ENCODE results near the gene TBC1D9.

TBC1D9 gene

GRCh38 chr4:140604544-140604943 lies 151.6 kb downstream of the TBC1D9 start:
- Histone ChIP-seq H3K36me3 (replicated peaks; ENCODE audit: insufficient read depth, low read length) (no peaks in the 10 kb centered on the region), H3K4me1 (ENCODE audit: low read length) (no peaks in the 10 kb centered on the region), H3K4me2 (ENCODE audit: low read depth, low read length) (no peak overlapping the region), H3K9me3 (replicated peaks; ENCODE audit: insufficient read depth, low read length) (no peaks in the 10 kb centered on the region), H2AFZ (ENCODE audit: low read length) (no peak overlapping the region), H3K79me2 (ENCODE audit: low read length) (no peaks in the 10 kb centered on the region), H3K27ac (ENCODE audit: low read length) (no peak overlapping the region), H3K9me2 (replicated peaks; ENCODE audit: insufficient read depth, low read length) (no peaks in the 10 kb centered on the region), H3F3A (ENCODE audit: insufficient read depth, low read length) (no peaks in the 10 kb centered on the region), H3K4me3 (ENCODE audit: low read length) (no peak overlapping the region), H4K20me1 (ENCODE audit: insufficient read depth, low read length) (no peaks in the 10 kb centered on the region), H3K27me3 (replicated peaks; ENCODE audit: insufficient read depth, low read length) (no peaks in the 10 kb centered on the region), H3K9ac (ENCODE audit: low read length) (no peak overlapping the region)
- no peak for DNase-seq
- TF ChIP-seq CTCF (IDR thresholded peaks at IDR 0.05; ENCODE audit: low read length) (no peak), EZH2phosphoT487 (IDR thresholded peaks at IDR 0.05; ENCODE audit: low read length) (no peak), EZH2 (optimal IDR thresholded peaks at IDR 0.05; ENCODE audit: low read depth, low read length) (no peak)

- no peaks in the 10 kb centered on the region for H3K79me2 ChIP-seq (ENCODE audit: low read length)
- no peak overlapping the region for H3K4me3 ChIP-seq (ENCODE audit: low read length)
- H2AFZ ChIP-seq (ENCODE audit: low read length), result no peak overlapping the region
- H3K27ac ChIP-seq (ENCODE audit: low read length), result no peak overlapping the region
- no peaks in the 10 kb centered on the region for H3K4me1 ChIP-seq (ENCODE audit: low read length)
- H3K9ac ChIP-seq (ENCODE audit: low read length), result no peak overlapping the region
- no peak overlapping the region for H3K4me2 ChIP-seq (ENCODE audit: low read depth, low read length)
- H3K36me3 ChIP-seq (replicated peaks; ENCODE audit: insufficient read depth, low read length), result no peaks in the 10 kb centered on the region
- no peaks in the 10 kb centered on the region for H3K27me3 ChIP-seq (replicated peaks; ENCODE audit: insufficient read depth, low read length)
- no peak for TF ChIP-seq EZH2phosphoT487 (IDR thresholded peaks at IDR 0.05; ENCODE audit: low read length)
- TF ChIP-seq CTCF (IDR thresholded peaks at IDR 0.05; ENCODE audit: low read length), result no peak
- TF ChIP-seq EZH2 (optimal IDR thresholded peaks at IDR 0.05; ENCODE audit: low read depth, low read length), result no peak
- H4K20me1 ChIP-seq (ENCODE audit: insufficient read depth, low read length), result no peaks in the 10 kb centered on the region
- H3K9me2 ChIP-seq (replicated peaks; ENCODE audit: insufficient read depth, low read length), result no peaks in the 10 kb centered on the region
- H3K9me3 ChIP-seq (replicated peaks; ENCODE audit: insufficient read depth, low read length), result no peaks in the 10 kb centered on the region
- no peaks in the 10 kb centered on the region for H3F3A ChIP-seq (ENCODE audit: insufficient read depth, low read length)
- DNase-seq, result no peak
Observed at GRCh38 chr4:140603286-140603685, 152.9 kb downstream of the TBC1D9 start.

GRCh38 chr4:140602714-140603113 lies 153.5 kb downstream of the TBC1D9 start:
- TF ChIP-seq EZH2phosphoT487 (IDR thresholded peaks at IDR 0.05; ENCODE audit: low read length), result no peak
- no peak for TF ChIP-seq EZH2 (optimal IDR thresholded peaks at IDR 0.05; ENCODE audit: low read depth, low read length)
- TF ChIP-seq CTCF (IDR thresholded peaks at IDR 0.05; ENCODE audit: low read length), result no peak
- no peaks in the 10 kb centered on the region for H3F3A ChIP-seq (ENCODE audit: insufficient read depth, low read length)
- H3K36me3 ChIP-seq (replicated peaks; ENCODE audit: insufficient read depth, low read length), result no peaks in the 10 kb centered on the region
- H3K9me3 ChIP-seq (replicated peaks; ENCODE audit: insufficient read depth, low read length), result no peaks in the 10 kb centered on the region
- H3K4me3 ChIP-seq (ENCODE audit: low read length), result no peak overlapping the region
- no peak overlapping the region for H3K9ac ChIP-seq (ENCODE audit: low read length)
- no peaks in the 10 kb centered on the region for H3K4me1 ChIP-seq (ENCODE audit: low read length)
- DNase-seq, result no peak
- no peaks in the 10 kb centered on the region for H3K27me3 ChIP-seq (replicated peaks; ENCODE audit: insufficient read depth, low read length)
- no peaks in the 10 kb centered on the region for H3K79me2 ChIP-seq (ENCODE audit: low read length)
- no peak overlapping the region for H2AFZ ChIP-seq (ENCODE audit: low read length)
- no peak overlapping the region for H3K4me2 ChIP-seq (ENCODE audit: low read depth, low read length)
- no peak overlapping the region for H3K27ac ChIP-seq (ENCODE audit: low read length)
- no peaks in the 10 kb centered on the region for H4K20me1 ChIP-seq (ENCODE audit: insufficient read depth, low read length)
- no peaks in the 10 kb centered on the region for H3K9me2 ChIP-seq (replicated peaks; ENCODE audit: insufficient read depth, low read length)

Measured in MM.1S (cell line).